Pons (tissue), 1 donor: ENCODE results near the gene MRGPRF.

Experiments
- DNase-seq: peaks from one replicate; pipeline ENCODE4 v3.0.0-alpha.2; 2016; ENCODE audit warnings: low spot score

MRGPRF gene

GRCh38 chr11:69022260-69022659, 9.2 kb upstream of the MRGPRF start:
- no peak for DNase-seq

- DNase-seq = no peak
Measured at GRCh38 chr11:69018924-69019323, 5.9 kb upstream of the MRGPRF start.

- DNase-seq = no peak
Measured at GRCh38 chr11:69017951-69018350, 4.9 kb upstream of the MRGPRF start.

GRCh38 chr11:69014898-69015549, 2.0 kb upstream of the MRGPRF start:
- no peak for DNase-seq

GRCh38 chr11:69014084-69014851, 1.2 kb upstream of the MRGPRF start:
- DNase-seq = no peak

- DNase-seq = no peak
Measured at GRCh38 chr11:69012092-69013008, 696 bp downstream of the MRGPRF start.

- DNase-seq = no peak
Measured at GRCh38 chr11:69011624-69012091, 1.4 kb downstream of the MRGPRF start.

GRCh38 chr11:69010964-69011623, 2.0 kb downstream of the MRGPRF start:
- no peak for DNase-seq

- no peak for DNase-seq
Measured at GRCh38 chr11:69010361-69010891, 2.6 kb downstream of the MRGPRF start.

- no peak for DNase-seq
Measured at GRCh38 chr11:69009441-69010211, 3.4 kb downstream of the MRGPRF start.

- DNase-seq = no peak
Measured at GRCh38 chr11:69008737-69009440, 4.2 kb downstream of the MRGPRF start.

GRCh38 chr11:69007975-69008381, 5.1 kb downstream of the MRGPRF start:
- no peak for DNase-seq

- no peak for DNase-seq
Measured at GRCh38 chr11:69006816-69007215, 6.2 kb downstream of the MRGPRF start.

- DNase-seq = no peak
Measured at GRCh38 chr11:69005631-69006368, 7.2 kb downstream of the MRGPRF start.

GRCh38 chr11:69005183-69005630, 7.8 kb downstream of the MRGPRF start:
- DNase-seq = no peak

GRCh38 chr11:69004411-69005182, 8.4 kb downstream of the MRGPRF start:
- DNase-seq = no peak

- no peak for DNase-seq
Measured at GRCh38 chr11:69003866-69004367, 9.1 kb downstream of the MRGPRF start.

GRCh38 chr11:69003301-69003865, 9.7 kb downstream of the MRGPRF start:
- DNase-seq = no peak
